C4-2B (cell line): Measurements from ENCODE around the gene DHX32.

ENCODE experiments used
- CTCF ChIP-seq: fragments of 450-650 bp; conservative IDR thresholded peaks from 2 replicates; pipeline ENCODE4 v1.5.1; 2017; ENCODE audit warnings: mild to moderate bottlenecking
- ZFX ChIP-seq: fragments of 450-650 bp; IDR thresholded peaks from 2 replicates; pipeline ENCODE4 v1.6.1; 2017

GRCh38 chr10:125883211-125883610, 2.1 kb upstream of the DHX32 start:
- TF ChIP-seq CTCF (no peak), ZFX (no peak)
